AG10803 (cell line): ENCODE measurements around the gene SLC6A3.

Experiments
- DNase-seq: peaks from one replicate; pipeline ENCODE4 v3.0.0; 2010; ENCODE audit warnings: low read depth
- H3K4me3 ChIP-seq: 2 replicates; pipeline ENCODE4 v1.5.1; 2011; ENCODE audit warnings: mild to moderate bottlenecking, low read length, control low read depth
- TF ChIP-seq, protein P1 (sequence below): conservative IDR thresholded peaks from 2 replicates; pipeline ENCODE4 v1.5.1; 2011; ENCODE audit warnings: mild to moderate bottlenecking, low read length, control low read depth, inconsistent platforms

The SLC6A3 gene

DNA sequence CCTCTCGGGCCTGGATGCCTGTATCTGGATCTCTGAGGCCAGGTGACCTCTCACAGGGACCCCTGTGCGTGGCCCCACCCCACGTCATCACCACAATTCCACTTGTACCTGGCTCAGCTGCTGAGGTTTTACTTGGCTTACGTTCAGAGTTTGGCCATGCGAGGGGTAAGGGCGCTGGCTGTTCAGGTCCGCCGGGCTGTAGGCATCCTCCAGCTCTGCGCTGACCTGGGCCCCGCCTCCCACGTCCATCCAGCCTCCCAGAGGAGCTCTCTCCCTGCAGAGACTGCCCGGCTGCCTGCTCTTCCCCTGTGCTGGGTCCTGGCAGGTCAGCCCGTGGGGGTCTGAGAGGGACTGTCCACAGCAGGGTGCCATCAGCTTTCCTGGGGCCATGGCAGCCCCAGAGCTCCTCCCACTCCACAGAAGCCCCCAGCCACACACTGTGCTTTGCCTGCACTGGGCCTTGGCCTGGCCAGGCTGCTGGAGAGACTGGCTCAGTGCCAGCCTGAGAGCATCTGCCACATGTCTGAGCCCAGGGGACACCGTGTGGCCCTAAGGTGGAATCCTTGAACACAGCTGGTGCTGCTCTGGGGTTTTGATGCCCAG, 43.6 kb downstream of the SLC6A3 start:
- DNase-seq, result no peak
- H3K4me3 ChIP-seq, result no peak overlapping the region
- TF ChIP-seq, protein P1, sequence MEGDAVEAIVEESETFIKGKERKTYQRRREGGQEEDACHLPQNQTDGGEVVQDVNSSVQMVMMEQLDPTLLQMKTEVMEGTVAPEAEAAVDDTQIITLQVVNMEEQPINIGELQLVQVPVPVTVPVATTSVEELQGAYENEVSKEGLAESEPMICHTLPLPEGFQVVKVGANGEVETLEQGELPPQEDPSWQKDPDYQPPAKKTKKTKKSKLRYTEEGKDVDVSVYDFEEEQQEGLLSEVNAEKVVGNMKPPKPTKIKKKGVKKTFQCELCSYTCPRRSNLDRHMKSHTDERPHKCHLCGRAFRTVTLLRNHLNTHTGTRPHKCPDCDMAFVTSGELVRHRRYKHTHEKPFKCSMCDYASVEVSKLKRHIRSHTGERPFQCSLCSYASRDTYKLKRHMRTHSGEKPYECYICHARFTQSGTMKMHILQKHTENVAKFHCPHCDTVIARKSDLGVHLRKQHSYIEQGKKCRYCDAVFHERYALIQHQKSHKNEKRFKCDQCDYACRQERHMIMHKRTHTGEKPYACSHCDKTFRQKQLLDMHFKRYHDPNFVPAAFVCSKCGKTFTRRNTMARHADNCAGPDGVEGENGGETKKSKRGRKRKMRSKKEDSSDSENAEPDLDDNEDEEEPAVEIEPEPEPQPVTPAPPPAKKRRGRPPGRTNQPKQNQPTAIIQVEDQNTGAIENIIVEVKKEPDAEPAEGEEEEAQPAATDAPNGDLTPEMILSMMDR, result no peak

DNA sequence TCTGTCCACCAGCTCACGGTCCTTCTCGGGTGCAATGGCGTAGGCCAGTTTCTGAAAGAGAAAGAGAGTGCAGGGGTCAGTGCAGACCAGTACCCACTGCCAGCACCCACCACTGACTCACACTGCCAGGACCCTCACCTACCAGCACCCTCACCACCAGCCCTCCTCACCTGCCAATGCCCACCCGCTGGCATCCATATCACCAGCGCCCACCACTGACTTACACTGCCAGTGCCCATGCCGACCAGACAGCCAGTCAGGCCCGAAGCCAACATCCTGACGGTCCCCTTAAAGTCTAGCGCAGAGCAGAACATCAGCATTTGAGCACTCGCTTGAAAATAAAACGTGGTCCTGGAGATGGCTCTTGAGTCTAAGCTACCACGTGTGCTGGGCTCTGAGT, 44.3 kb downstream of the SLC6A3 start:
- DNase-seq, result no peak
- H3K4me3 ChIP-seq, result no peak overlapping the region
- TF ChIP-seq, protein P1, result no peak

DNA sequence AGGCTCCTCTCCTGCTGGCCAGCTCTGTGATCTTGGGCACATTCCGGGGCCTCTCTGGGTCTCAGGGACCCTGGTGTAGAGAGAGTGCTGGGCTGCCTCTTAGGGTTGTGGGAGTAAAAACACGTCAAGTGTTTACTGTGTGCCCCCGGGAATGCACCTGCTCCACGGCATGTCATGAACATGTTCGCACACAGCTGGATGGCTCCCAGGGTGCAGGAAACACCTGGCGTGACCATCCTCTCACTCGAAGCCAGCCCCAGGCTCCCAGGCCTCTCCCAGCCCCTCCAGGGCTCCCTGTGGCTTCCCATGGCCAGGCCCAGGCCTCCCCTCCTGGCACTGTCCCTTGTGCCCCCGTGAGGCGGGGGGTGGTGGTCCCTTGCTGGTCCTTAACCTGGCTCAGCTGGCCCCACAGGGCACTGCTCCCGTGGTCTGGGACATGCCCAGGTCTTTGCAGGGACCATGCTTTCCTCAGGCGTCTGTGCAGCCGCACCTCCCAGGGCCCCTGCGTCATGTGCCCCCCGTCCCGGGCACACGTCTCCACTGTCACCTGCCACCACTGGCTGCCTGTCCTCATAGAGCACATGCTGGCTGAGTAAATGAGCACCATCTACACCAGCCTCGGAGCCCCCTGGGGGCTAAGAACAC, 44.9 kb downstream of the SLC6A3 start:
- H3K4me3 ChIP-seq, result no peak overlapping the region
- TF ChIP-seq, protein P1, result no peak
- no peak for DNase-seq

DNA sequence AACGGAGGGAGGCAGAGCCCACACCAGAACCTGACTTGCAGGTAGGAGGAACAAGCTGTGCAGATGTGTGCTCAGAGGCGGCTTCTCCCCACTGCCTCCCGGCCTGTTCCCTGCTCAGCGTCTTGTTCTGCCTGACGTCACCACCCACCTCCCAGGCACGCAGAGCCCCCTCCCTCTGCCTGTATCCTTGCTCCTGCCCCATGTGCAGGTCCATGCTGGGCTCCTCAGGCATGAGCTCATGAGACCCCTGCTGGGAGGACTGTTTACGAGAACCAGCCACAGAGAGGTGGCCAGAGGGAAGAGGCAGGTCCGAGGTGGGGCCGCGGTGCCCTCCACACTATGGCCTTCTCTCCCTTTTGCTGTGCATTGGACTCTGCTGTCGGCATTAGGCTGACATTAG, 45.5 kb downstream of the SLC6A3 start:
- TF ChIP-seq, protein P1, result no peak
- H3K4me3 ChIP-seq, result no peak overlapping the region
- DNase-seq, result no peak

DNA sequence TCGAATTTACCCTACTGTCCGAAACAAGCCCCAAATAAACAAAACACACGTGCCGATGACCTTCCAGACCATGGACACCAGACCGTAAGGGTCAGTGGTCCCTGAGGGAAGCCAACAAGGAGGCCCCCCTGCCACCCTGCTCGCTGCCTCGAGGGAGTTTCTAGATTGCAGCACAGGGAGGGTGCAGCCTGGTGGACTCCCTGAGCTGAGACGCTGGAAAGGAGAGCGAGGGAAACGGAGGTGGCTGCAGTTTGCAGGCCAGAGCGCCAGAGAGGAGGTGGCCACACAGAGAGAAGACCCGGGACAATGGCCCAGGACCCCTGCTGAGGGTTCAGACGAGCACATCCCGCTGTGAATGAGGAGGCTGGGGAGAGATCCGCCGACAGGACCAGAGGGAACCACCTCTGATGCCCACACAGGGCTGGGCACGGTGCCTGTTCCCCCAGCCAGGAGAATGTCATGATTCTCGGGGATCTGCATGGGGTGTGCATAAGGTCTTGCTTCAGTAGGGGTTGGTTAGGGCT, 48.9 kb downstream of the SLC6A3 start:
- TF ChIP-seq, protein P1, result no peak
- DNase-seq, result no peak
- no peak overlapping the region for H3K4me3 ChIP-seq

DNA sequence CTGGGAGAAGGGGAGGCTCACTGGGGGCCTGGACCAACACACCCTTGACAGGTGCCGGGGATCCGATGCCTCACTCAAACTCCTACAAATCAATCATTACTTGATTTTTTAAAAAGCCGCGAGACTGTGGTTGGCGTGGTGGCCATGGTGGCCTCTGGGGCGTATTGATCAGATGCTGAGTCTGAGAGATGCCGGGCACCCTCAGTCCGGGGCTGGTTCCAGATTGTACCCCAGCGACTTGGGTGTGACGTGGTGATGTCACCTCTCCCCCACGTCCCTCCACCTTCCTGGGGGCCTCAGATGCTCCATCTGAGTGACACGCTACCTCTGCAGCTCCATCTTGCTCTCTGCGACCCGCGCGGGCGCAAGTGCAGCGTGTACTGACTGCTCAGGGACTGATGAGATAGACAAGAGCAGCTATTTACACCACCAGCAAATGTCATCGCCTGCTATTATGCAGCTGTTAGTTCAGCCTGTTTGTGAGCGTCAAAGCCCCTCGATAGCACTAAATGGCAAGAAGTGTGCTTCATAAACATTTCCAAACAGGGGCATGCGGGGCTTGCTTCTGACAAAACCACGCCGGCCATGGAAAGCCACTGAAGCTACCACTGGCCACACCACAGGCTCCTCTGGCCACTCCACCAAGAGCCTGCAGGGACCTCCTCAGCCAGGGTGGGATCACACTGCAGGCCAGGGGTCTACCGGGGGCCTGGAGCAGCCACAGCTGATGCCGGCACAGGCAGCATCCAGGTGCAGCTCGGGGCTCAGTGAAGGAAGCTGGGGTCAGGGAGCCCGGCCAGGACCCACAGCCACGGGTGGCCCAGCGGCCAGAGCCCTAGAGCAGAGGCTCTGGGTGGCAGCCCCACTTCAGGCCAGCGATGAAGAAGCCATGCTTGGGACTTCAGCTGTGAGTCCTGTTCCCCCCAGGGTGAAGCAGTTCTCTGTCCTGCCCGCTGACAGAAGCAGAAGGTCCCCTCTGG, 50.1 kb downstream of the SLC6A3 start:
- DNase-seq, result no peak
- H3K4me3 ChIP-seq, result no peak overlapping the region
- TF ChIP-seq, protein P1, result no peak
